Left colon (tissue), 2 donors: Measurements from ENCODE around the gene PCP2. TPM values are rescaled to one million over a fixed set of nuclear protein-coding genes. Genes with fewer than 3 reads are reported as not detected.

Experiments
- ATAC-seq: fragments of 200-7000 bp; cut with Tn5 transposase; one replicate; pipeline ENCODE4 v1.9.1; 2020; ENCODE audit warnings: mild to moderate bottlenecking, moderate library complexity
- DNase-seq, 2 donors: peaks; one replicate each; pipeline ENCODE4 v3.0.0-alpha.2; 2020
- intact Hi-C, 2 donors: fragments of 100-400 bp; cut with DNase I in 1 of 2; cut with micrococcal nuclease in 1 of 2; formaldehyde crosslinking; loops; one replicate each; pipeline versions ENCODE4 v1.11.2 to v1.14.0; 2022; cut with DNase I, micrococcal nuclease
- total RNA-seq, 2 donors: library from RNA; stranded (reverse); fragmentation: NEBNext Ultra II Directional; extraction: Animal tissue kit (Norgen Biotek cat#: 25700); gene quantifications; one replicate each; pipeline ENCODE4 v1.2.1, GENCODE V29; 2021
- donor health status: DM: no; HTN: no; CAD: no.
- donor health status: DM: yes; HTN: yes; CAD: no.

The PCP2 gene
- total RNA-seq, 2 donors from 2014 or later: 0.73 TPM; not detected in 1

- ATAC-seq (no peak), DNase-seq (no peak)
- intact Hi-C loops: no loop called here
Observed at GRCh38 chr19:7623725-7624603, 9.6 kb downstream of the PCP2 start.

- ATAC-seq: no peak
- intact Hi-C loops: no loop called here
- DNase-seq: no peak
Observed at GRCh38 chr19:7622933-7623685, 10.4 kb downstream of the PCP2 start.

GRCh38 chr19:7620442-7621412 lies 12.8 kb downstream of the PCP2 start:
- no peak for DNase-seq
- intact Hi-C loops: no loop called here
- no peak for ATAC-seq

- DNase-seq: no peak
- ATAC-seq: peak; percentile 5
Observed at GRCh38 chr19:7619671-7620441, 13.7 kb downstream of the PCP2 start.

GRCh38 chr19:7618771-7619510 lies 14.6 kb downstream of the PCP2 start:
- peak; percentile 76 to 83 for DNase-seq
- intact Hi-C loops: no loop called here
- peak; percentile 84 for ATAC-seq

More at GRCh38 chr19:7619671-7620441, 13.7 kb downstream of the PCP2 start:
- intact Hi-C loops: no loop called here

GRCh38 chr19:7618348-7618747 lies 15.2 kb downstream of the PCP2 start:
- ATAC-seq: peak; percentile 10
- peak in 1 of 2 donors; percentile 34 for DNase-seq
- intact Hi-C loops: no loop called here

- intact Hi-C loops: no loop called here
- ATAC-seq (no peak), DNase-seq (no peak)
Observed at GRCh38 chr19:7617735-7618134, 15.8 kb downstream of the PCP2 start.

- no peak for ATAC-seq
- intact Hi-C loops: no loop called here
- DNase-seq: no peak
Observed at GRCh38 chr19:7617172-7617571, 16.3 kb downstream of the PCP2 start.

- intact Hi-C loops: no loop called here
- DNase-seq: no peak
- ATAC-seq: no peak
Observed at GRCh38 chr19:7614859-7615741, 18.4 kb downstream of the PCP2 start.

- intact Hi-C loops: no loop called here
- DNase-seq (no peak), ATAC-seq (peak; percentile 6)
Observed at GRCh38 chr19:7612282-7613274, 20.9 kb downstream of the PCP2 start.

- intact Hi-C loops: no loop called here
- no peak for DNase-seq
- peak; percentile 9 for ATAC-seq
Observed at GRCh38 chr19:7611541-7612279, 21.8 kb downstream of the PCP2 start.

GRCh38 chr19:7610491-7611240 lies 22.9 kb downstream of the PCP2 start:
- ATAC-seq (no peak), DNase-seq (no peak)
- intact Hi-C loops: no loop called here

GRCh38 chr19:7607874-7608560 lies 25.5 kb downstream of the PCP2 start:
- DNase-seq: no peak
- ATAC-seq: no peak
- intact Hi-C loops: no loop called here
